GM23338 (cell line): ENCODE measurements around the gene PLAC8. TPM values are rescaled to one million over a fixed set of nuclear protein-coding genes. Genes with fewer than 3 reads are reported as not detected.

Source experiments
- ATAC-seq: fragments of 200-7000 bp; cut with Tn5 transposase; 3 replicates; pipeline ENCODE4 v1.9.1; 2020
- DNase-seq: peaks from one replicate; pipeline ENCODE4 v3.0.0-alpha.2; 2015; ENCODE audit warnings: low spot score
- H2AFZ ChIP-seq: fragments of 200-600 bp; sonication (generic); 2 replicates; pipeline ENCODE4 v1.8.0; 2016; ENCODE audit warnings: antibody characterized with exemption, mild to moderate bottlenecking, moderate library complexity
- H3F3A ChIP-seq: fragments of 200-600 bp; sonication (generic); replicated peaks from 2 replicates; pipeline ENCODE4 v1.8.0; 2017; ENCODE audit warnings: antibody characterized with exemption, mixed run types, low read depth
- H3K27ac ChIP-seq: fragments of 200-600 bp; sonication (generic); 2 replicates; pipeline ENCODE4 v1.6.1; 2016; ENCODE audit warnings: low read depth
- H3K27me3 ChIP-seq: fragments of 200-600 bp; sonication (generic); 2 replicates; pipeline ENCODE4 v1.8.0; 2016; ENCODE audit warnings: mild to moderate bottlenecking, mixed run types, moderate library complexity; ENCODE audit not compliant: insufficient read depth
- H3K36me3 ChIP-seq: fragments of 200-600 bp; sonication (generic); 2 replicates; pipeline ENCODE4 v1.8.0; 2016; ENCODE audit warnings: mild to moderate bottlenecking; ENCODE audit not compliant: insufficient read depth
- H3K4me1 ChIP-seq: fragments of 200-600 bp; sonication (generic); 2 replicates; pipeline ENCODE4 v1.8.0; 2016; ENCODE audit warnings: mild to moderate bottlenecking, moderate library complexity; ENCODE audit not compliant: insufficient read depth
- H3K4me2 ChIP-seq: fragments of 200-600 bp; sonication (generic); 2 replicates; pipeline ENCODE4 v1.7.1; 2017; ENCODE audit warnings: mixed run types
- H3K4me3 ChIP-seq: fragments of 200-600 bp; sonication (generic); 2 replicates; pipeline ENCODE4 v1.6.1; 2016; ENCODE audit warnings: mixed run types
- H3K79me2 ChIP-seq: fragments of 200-600 bp; sonication (generic); replicated peaks from 2 replicates; pipeline ENCODE4 v1.8.0; 2017; ENCODE audit warnings: mild to moderate bottlenecking; ENCODE audit not compliant: insufficient read depth
- H3K9me2 ChIP-seq: fragments of 200-600 bp; sonication (generic); 2 replicates; pipeline ENCODE4 v1.8.0; 2017; ENCODE audit not compliant: insufficient read depth
- H4K20me1 ChIP-seq: fragments of 200-600 bp; sonication (generic); replicated peaks from 2 replicates; pipeline ENCODE4 v1.8.0; 2017; ENCODE audit warnings: mild to moderate bottlenecking; ENCODE audit not compliant: insufficient read depth
- H3K27ac Mint-ChIP-seq: 2 replicates; pipeline ENCODE4 v1.8.0; 2020; ENCODE audit warnings: inconsistent platforms, mild to moderate bottlenecking, moderate library complexity, mixed read lengths
- H3K27me3 Mint-ChIP-seq: 3 replicates; pipeline ENCODE4 v1.8.0; 2022; ENCODE audit warnings: low read depth, mild to moderate bottlenecking, moderate library complexity, mixed read lengths, inconsistent platforms; ENCODE audit not compliant: insufficient read depth, poor library complexity
- H3K36me3 Mint-ChIP-seq: 3 replicates; pipeline ENCODE4 v1.8.0; 2021; ENCODE audit warnings: low read depth, mild to moderate bottlenecking, inconsistent platforms, moderate library complexity, mixed read lengths
- H3K4me1 Mint-ChIP-seq: 3 replicates; pipeline ENCODE4 v1.8.0; 2020; ENCODE audit warnings: mild to moderate bottlenecking, inconsistent platforms, mixed read lengths
- H3K4me3 Mint-ChIP-seq: 3 replicates; pipeline ENCODE4 v1.8.0; 2021; ENCODE audit warnings: moderate library complexity, mild to moderate bottlenecking, inconsistent platforms, mixed read lengths
- H3K9me3 Mint-ChIP-seq: 3 replicates; pipeline ENCODE4 v1.8.0; 2020; ENCODE audit warnings: moderate library complexity, mild to moderate bottlenecking, inconsistent platforms, mixed read lengths
- CREB1 ChIP-seq: fragments of 250-450 bp; sonication (Bioruptor Pico); IDR thresholded peaks from 2 replicates; pipeline ENCODE4 v1.5.0; 2020; ENCODE audit warnings: low read depth, mild to moderate bottlenecking, moderate library complexity
- CTCF ChIP-seq, 2 experiments: fragments of 200-600 bp in 1 of 2; sonication (generic) in 1 of 2; conservative IDR thresholded peaks; 2 replicates each; pipeline versions ENCODE4 v1.5.1 to v1.6.1; 2016 to 2017; ENCODE audit warnings: antibody characterized with exemption in 2 of 2, low read depth in 2 of 2, mild to moderate bottlenecking in 2 of 2, moderate library complexity in 1 of 2
- ETS1 ChIP-seq: IDR thresholded peaks from 2 replicates; pipeline ENCODE4 v1.6.1; 2016; ENCODE audit warnings: antibody characterized with exemption
- EZH2 ChIP-seq: fragments of 200-600 bp; sonication (generic); IDR thresholded peaks from one replicate; pipeline ENCODE4 v1.8.0; 2017; ENCODE audit warnings: antibody characterized with exemption, mild to moderate bottlenecking, low read depth; ENCODE audit not compliant: unreplicated experiment
- EZH2phosphoT487 ChIP-seq: fragments of 200-600 bp; sonication (generic); IDR thresholded peaks from one replicate; pipeline ENCODE4 v1.8.1; 2018; ENCODE audit warnings: antibody characterized with exemption; ENCODE audit not compliant: unreplicated experiment
- JUNB ChIP-seq: IDR thresholded peaks from one replicate; pipeline ENCODE4 v1.6.1; 2016; ENCODE audit warnings: antibody characterized with exemption; ENCODE audit not compliant: unreplicated experiment
- NANOG ChIP-seq: IDR thresholded peaks from 2 replicates; pipeline ENCODE4 v1.6.1; 2016; ENCODE audit warnings: antibody characterized with exemption, borderline replicate concordance
- POLR2AphosphoS5 ChIP-seq: IDR thresholded peaks from 2 replicates; pipeline ENCODE4 v1.6.1; 2016; ENCODE audit warnings: antibody characterized with exemption, low read depth
- REST ChIP-seq: IDR thresholded peaks from one replicate; pipeline ENCODE4 v1.6.1; 2018; ENCODE audit warnings: antibody characterized with exemption; ENCODE audit not compliant: unreplicated experiment
- STAT1 ChIP-seq: IDR thresholded peaks from one replicate; pipeline ENCODE4 v1.6.1; 2016; ENCODE audit warnings: antibody characterized with exemption; ENCODE audit not compliant: unreplicated experiment
- ZNF114 ChIP-seq: fragments of 250-450 bp; sonication (Bioruptor Pico); IDR thresholded peaks from 2 replicates; pipeline ENCODE4 v1.5.0; 2020; ENCODE audit warnings: mild to moderate bottlenecking, moderate library complexity
- ZNF331 ChIP-seq: fragments of 250-450 bp; sonication (Bioruptor Pico); IDR thresholded peaks from 2 replicates; pipeline ENCODE4 v1.5.0; 2020; ENCODE audit warnings: low read depth, mild to moderate bottlenecking, moderate library complexity
- polyA plus RNA-seq: library from polyadenylated mRNA; unstranded; fragments of >200 nt; fragmentation: Nextera tagmentation; extraction: Ambion mirVana; gene quantifications from 2 replicates; pipeline ENCODE4 v1.2.1, GENCODE V29; 2016
- total RNA-seq: library from RNA; depleted of rRNA; stranded (reverse); fragments of >200 nt; shearing (Covaris generic); gene quantifications from 2 replicates; pipeline ENCODE4 v1.2.3, GENCODE V29; 2014

The PLAC8 gene
- total and polyA plus RNA-seq, 2 experiments from 2014 or later, result 0.83 to 1.6 TPM

- H3K27me3 Mint-ChIP-seq, result no peaks in the 10 kb centered on the region
- Histone ChIP-seq H2AFZ (no peak overlapping the region), H3K27ac (no peak overlapping the region), H3K27me3 (no peaks in the 10 kb centered on the region), H4K20me1 (no peaks in the 10 kb centered on the region), H3K36me3 (peaks cover 16% of the 10 kb centered on the region; the same call in 1 of the 2 replicates), H3K9me2 (no peaks in the 10 kb centered on the region), H3K79me2 (no peaks in the 10 kb centered on the region), H3K4me3 (no peak overlapping the region), H3K4me2 (no peak overlapping the region), H3K4me1 (no peaks in the 10 kb centered on the region), H3F3A (no peaks in the 10 kb centered on the region)
- H3K4me3 Mint-ChIP-seq, result no peak overlapping the region
- DNase-seq (no peak), ATAC-seq (no peak)
- no peak overlapping the region for H3K27ac Mint-ChIP-seq
- TF ChIP-seq EZH2phosphoT487, result no peak
- no peak for TF ChIP-seq ETS1
- TF ChIP-seq POLR2AphosphoS5, result no peak
- no peak for TF ChIP-seq REST
- TF ChIP-seq CTCF (conservative IDR thresholded peaks at IDR 0.05; ENCODE audit: low read depth in 2 of 2), result no peak
- TF ChIP-seq NANOG, result no peak
- no peak for TF ChIP-seq ZNF331 (CRISPR knock-in tag)
- TF ChIP-seq JUNB, result no peak
- TF ChIP-seq ZNF114 (CRISPR knock-in tag), result no peak
- no peak for TF ChIP-seq STAT1
- TF ChIP-seq CREB1 (CRISPR knock-in tag), result no peak
- no peak for TF ChIP-seq EZH2
- H3K4me1 Mint-ChIP-seq, result no peaks in the 10 kb centered on the region
- no peaks in the 10 kb centered on the region for H3K9me3 Mint-ChIP-seq
- peaks cover 3% of the 10 kb centered on the region for H3K36me3 Mint-ChIP-seq
Observed at GRCh38 chr4:83067058-83067639, 47.4 kb downstream of the PLAC8 start.
